Activated CD8-positive, alpha-beta memory T cell treated with anti-CD3 and anti-CD28 coated beads, Interleukin-2, amount 50 U/mL, for 48 hours (primary cell): Measurements from ENCODE around the gene IFT27.

Experiments
- DNase-seq: peaks from one replicate; pipeline ENCODE4 v3.0.0-alpha.2; 2020

Gene IFT27

GRCh38 chr22:36714110-36714509 is 61.8 kb downstream of the IFT27 start:
- no peak for DNase-seq

GRCh38 chr22:36713436-36713835 is 62.5 kb downstream of the IFT27 start:
- DNase-seq, result no peak
